A673 (cell line): Measurements from ENCODE around the gene CD93. TPM values are rescaled to one million over a fixed set of nuclear protein-coding genes. Genes with fewer than 3 reads are reported as not detected.

Source experiments
- BruUV-seq: library from RNA; stranded (reverse); fragments of 400-500 nt; replicated peaks from 2 replicates; lab custom pipeline; 2021; lab: Mats Ljungman, UMichigan
- CTCF ChIA-PET: fragments of 300-600 bp; sonication (Branson Sonifier 250); formaldehyde crosslinking; loops from one replicate; lab custom pipeline; 2022; ENCODE audit warnings: antibody characterized with exemption; lab: Charles Lee
- POLR2A ChIA-PET: fragments of 300-600 bp; sonication (Branson Sonifier 250); formaldehyde crosslinking; loops from one replicate; lab custom pipeline; 2022; ENCODE audit warnings: antibody characterized with exemption; ENCODE audit not compliant: low non-redundant PET; lab: Charles Lee
- DNase-seq: peaks from one replicate; pipeline ENCODE4 v3.0.0-alpha.2; 2015; ENCODE audit warnings: low spot score
- H3K27ac ChIP-seq: fragments of 200-600 bp; sonication (generic); 2 replicates; pipeline ENCODE4 v1.5.1; 2016; ENCODE audit warnings: mixed run types, low read depth, mild to moderate bottlenecking, mixed read lengths, antibody characterized with exemption, low read length; ENCODE audit not compliant: poor library complexity, severe bottlenecking
- H3K27me3 ChIP-seq: fragments of 200-600 bp; sonication (generic); replicated peaks from 2 replicates; pipeline ENCODE4 v1.6.1; 2017; ENCODE audit warnings: mixed run types, low read depth, mild to moderate bottlenecking, mixed read lengths, antibody characterized with exemption, low read length; ENCODE audit not compliant: insufficient read depth, poor library complexity
- H3K36me3 ChIP-seq: fragments of 200-600 bp; sonication (generic); 2 replicates; pipeline ENCODE4 v1.6.1; 2016; ENCODE audit warnings: mixed run types, mild to moderate bottlenecking, mixed read lengths, antibody characterized with exemption, low read length; ENCODE audit not compliant: insufficient read depth, poor library complexity, severe bottlenecking
- H3K4me1 ChIP-seq: fragments of 200-600 bp; sonication (generic); 2 replicates; pipeline ENCODE4 v1.6.1; 2017; ENCODE audit warnings: mixed run types, mild to moderate bottlenecking, mixed read lengths, antibody characterized with exemption, low read length; ENCODE audit not compliant: insufficient read depth, poor library complexity, severe bottlenecking
- H3K4me3 ChIP-seq: fragments of 200-600 bp; sonication (generic); 2 replicates; pipeline ENCODE4 v1.5.1; 2016; ENCODE audit warnings: low read depth, mixed run types, mild to moderate bottlenecking, mixed read lengths, low read length; ENCODE audit not compliant: poor library complexity, severe bottlenecking
- H3K9me3 ChIP-seq: fragments of 200-600 bp; sonication (generic); 2 replicates; pipeline ENCODE4 v1.6.1; 2016; ENCODE audit warnings: mixed run types, low read depth, mild to moderate bottlenecking, mixed read lengths, antibody characterized with exemption, low read length; ENCODE audit not compliant: poor library complexity, severe bottlenecking
- EZH2 ChIP-seq: fragments of 200-600 bp; sonication (generic); IDR thresholded peaks from 2 replicates; pipeline ENCODE4 v1.6.1; 2017; ENCODE audit warnings: borderline replicate concordance, low read depth, mild to moderate bottlenecking, mixed read lengths, antibody characterized with exemption, low read length; ENCODE audit not compliant: poor library complexity, severe bottlenecking
- intact Hi-C: fragments of 100-400 bp; cut with micrococcal nuclease; formaldehyde crosslinking; loops from one replicate; pipeline ENCODE4 v1.10.0; 2022; ENCODE audit not compliant: unreplicated experiment
- total RNA-seq: library from RNA; stranded (reverse); gene quantifications from 2 replicates; pipeline ENCODE4 v1.2.3, GENCODE V29; 2021
- TF ChIP-seq, protein P1 (sequence below): fragments of 300-800, 200-600 bp; sonication (generic); conservative IDR thresholded peaks from 2 replicates; pipeline ENCODE4 v1.5.1; 2017; ENCODE audit warnings: low read depth, mild to moderate bottlenecking, antibody characterized with exemption, low read length, moderate library complexity, mixed read lengths

CD93 gene
- total RNA-seq, 1 experiment from 2014 or later: 0.06 TPM

GRCh38 chr20:23081263-23081819 is 4.8 kb downstream of the CD93 start:
- no peak overlapping the region for H3K4me3 ChIP-seq
- BruUV-seq: no TSS peak
- H3K9me3 ChIP-seq: no peaks in the 10 kb centered on the region
- no peak for DNase-seq
- H3K36me3 ChIP-seq: no peaks in the 10 kb centered on the region
- intact Hi-C loops: no loop called here
- peaks cover 48% of the 10 kb centered on the region for H3K27me3 ChIP-seq
- ChIA-PET CTCF (no interaction called here), POLR2A (no interaction called here)
- no peak overlapping the region for H3K27ac ChIP-seq
- TF ChIP-seq EZH2: no peak
- no peaks in the 10 kb centered on the region for H3K4me1 ChIP-seq

DNA sequence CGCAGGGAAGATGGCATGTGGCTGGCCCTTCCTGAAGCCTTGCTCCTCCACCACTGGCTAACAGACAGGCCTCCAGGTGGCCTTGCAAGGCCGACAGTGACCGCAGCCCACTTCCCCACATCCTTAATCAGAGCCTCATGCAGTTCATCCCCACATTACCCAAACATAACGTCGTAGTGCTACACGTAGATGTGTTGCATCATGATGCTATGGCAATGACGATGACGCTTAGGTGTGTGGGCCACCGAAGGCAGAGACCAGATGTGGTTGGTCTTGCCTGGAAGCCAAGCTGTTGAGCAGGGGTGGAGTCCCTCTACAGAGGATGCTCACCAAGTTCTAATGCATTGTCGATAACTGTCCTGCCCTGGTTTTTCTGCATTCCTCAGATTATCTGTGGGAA is 5.6 kb downstream of the CD93 start:
- no peak for TF ChIP-seq EZH2
- TF ChIP-seq, protein P1, sequence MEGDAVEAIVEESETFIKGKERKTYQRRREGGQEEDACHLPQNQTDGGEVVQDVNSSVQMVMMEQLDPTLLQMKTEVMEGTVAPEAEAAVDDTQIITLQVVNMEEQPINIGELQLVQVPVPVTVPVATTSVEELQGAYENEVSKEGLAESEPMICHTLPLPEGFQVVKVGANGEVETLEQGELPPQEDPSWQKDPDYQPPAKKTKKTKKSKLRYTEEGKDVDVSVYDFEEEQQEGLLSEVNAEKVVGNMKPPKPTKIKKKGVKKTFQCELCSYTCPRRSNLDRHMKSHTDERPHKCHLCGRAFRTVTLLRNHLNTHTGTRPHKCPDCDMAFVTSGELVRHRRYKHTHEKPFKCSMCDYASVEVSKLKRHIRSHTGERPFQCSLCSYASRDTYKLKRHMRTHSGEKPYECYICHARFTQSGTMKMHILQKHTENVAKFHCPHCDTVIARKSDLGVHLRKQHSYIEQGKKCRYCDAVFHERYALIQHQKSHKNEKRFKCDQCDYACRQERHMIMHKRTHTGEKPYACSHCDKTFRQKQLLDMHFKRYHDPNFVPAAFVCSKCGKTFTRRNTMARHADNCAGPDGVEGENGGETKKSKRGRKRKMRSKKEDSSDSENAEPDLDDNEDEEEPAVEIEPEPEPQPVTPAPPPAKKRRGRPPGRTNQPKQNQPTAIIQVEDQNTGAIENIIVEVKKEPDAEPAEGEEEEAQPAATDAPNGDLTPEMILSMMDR: no peak
- Histone ChIP-seq H3K27ac (no peak overlapping the region), H3K27me3 (peaks cover 51% of the 10 kb centered on the region), H3K36me3 (no peaks in the 10 kb centered on the region), H3K9me3 (no peaks in the 10 kb centered on the region), H3K4me1 (no peaks in the 10 kb centered on the region), H3K4me3 (no peak overlapping the region)
- ChIA-PET POLR2A (no interaction called here), CTCF (no interaction called here)
- intact Hi-C loops: no loop called here
- no TSS peak for BruUV-seq
- no peak for DNase-seq

- TF ChIP-seq EZH2: no peak
- TF ChIP-seq, protein P1: no peak
- Histone ChIP-seq H3K4me1 (no peaks in the 10 kb centered on the region), H3K27ac (no peak overlapping the region), H3K4me3 (no peak overlapping the region), H3K27me3 (peaks cover 51% of the 10 kb centered on the region), H3K36me3 (no peaks in the 10 kb centered on the region), H3K9me3 (no peaks in the 10 kb centered on the region)
- ChIA-PET CTCF (no interaction called here), POLR2A (no interaction called here)
- no TSS peak for BruUV-seq
- intact Hi-C loops: no loop called here
- no peak for DNase-seq
Observed at GRCh38 chr20:23079926-23080325, 6.2 kb downstream of the CD93 start.

DNA sequence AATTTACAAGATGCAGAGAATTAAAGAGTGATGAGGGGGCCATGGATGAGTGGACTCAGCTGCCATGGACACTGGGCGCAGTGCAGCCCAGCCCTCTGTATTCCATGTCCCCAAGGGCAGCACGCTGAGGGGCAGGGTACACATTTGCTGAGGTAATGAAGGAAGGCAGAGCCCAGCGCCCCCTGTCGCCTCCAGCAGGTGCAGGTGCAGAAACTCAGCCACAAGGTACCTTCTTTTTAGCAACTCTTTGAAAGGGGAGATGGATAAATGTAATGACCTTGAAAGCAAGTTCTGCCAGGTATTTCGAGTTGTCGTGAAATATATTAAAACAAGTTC is 7.1 kb downstream of the CD93 start:
- Histone ChIP-seq H3K36me3 (no peaks in the 10 kb centered on the region), H3K27me3 (peaks cover 51% of the 10 kb centered on the region), H3K4me3 (no peak overlapping the region), H3K4me1 (no peaks in the 10 kb centered on the region), H3K9me3 (no peaks in the 10 kb centered on the region), H3K27ac (no peak overlapping the region)
- ChIA-PET CTCF (no interaction called here), POLR2A (no interaction called here)
- intact Hi-C loops: no loop called here
- DNase-seq: no peak
- no TSS peak for BruUV-seq
- no peak for TF ChIP-seq EZH2
- TF ChIP-seq, protein P1: peak; percentile 38; the same call in 1 of the 2 replicates
